ENCODE measurements around the gene NCF4.

The NCF4 gene

GRCh38 chr22:36907253-36908195 is 46.7 kb downstream of the NCF4 start:
- no peak overlapping the region for H3K27ac ChIP-seq
- TF ChIP-seq ZFX (IDR thresholded peaks at IDR 0.05; ENCODE audit: borderline replicate concordance) = no peak
- no peak for TF ChIP-seq CTCF (IDR thresholded peaks at IDR 0.05)

GRCh38 chr22:36910461-36910860 is 49.7 kb downstream of the NCF4 start:
- no peak overlapping the region for H3K27ac ChIP-seq
- TF ChIP-seq CTCF (IDR thresholded peaks at IDR 0.05) = no peak
- TF ChIP-seq ZFX (IDR thresholded peaks at IDR 0.05; ENCODE audit: borderline replicate concordance) = no peak

GRCh38 chr22:36911887-36912661 is 51.3 kb downstream of the NCF4 start:
- no peak overlapping the region for H3K27ac ChIP-seq
- no peak for TF ChIP-seq ZFX (IDR thresholded peaks at IDR 0.05; ENCODE audit: borderline replicate concordance)
- no peak for TF ChIP-seq CTCF (IDR thresholded peaks at IDR 0.05)

- no peak overlapping the region for H3K27ac ChIP-seq
- no peak for TF ChIP-seq ZFX (IDR thresholded peaks at IDR 0.05; ENCODE audit: borderline replicate concordance)
- no peak for TF ChIP-seq CTCF (IDR thresholded peaks at IDR 0.05)
These were observed 52.1 kb downstream of the NCF4 start for GRCh38 chr22:36912694-36913426.

- no peak within 1 kb of the TSS for H3K27ac ChIP-seq
- TF ChIP-seq ZFX (IDR thresholded peaks at IDR 0.05; ENCODE audit: borderline replicate concordance) (no peak), CTCF (IDR thresholded peaks at IDR 0.05) (no peak)
These were observed 52.9 kb downstream of the NCF4 start, which contains the start of gene CSF2RB for GRCh38 chr22:36913427-36914389. Gene CSF2RB, plus strand, starts transcription at chr22:36913628. Its CDS starts 8,580 bp downstream, at chr22:36922208.

GRCh38 chr22:36914390-36914752 is 53.6 kb downstream of the NCF4 start:
- TF ChIP-seq CTCF (IDR thresholded peaks at IDR 0.05) = no peak
- TF ChIP-seq ZFX (IDR thresholded peaks at IDR 0.05; ENCODE audit: borderline replicate concordance) = no peak
- no peak overlapping the region for H3K27ac ChIP-seq

Data from 22Rv1 (cell line).